ENCODE results near the gene SND1. TPM values are rescaled to one million over a fixed set of nuclear protein-coding genes. Genes with fewer than 3 reads are reported as not detected.

The SND1 gene
- total RNA-seq, 2 experiments from 2014 or later, result 158 to 166 TPM

GRCh38 chr7:127974446-127975035 is 322.5 kb downstream of the SND1 start:
- Mint-ChIP-seq H3K36me3 (peaks cover 45% of the 10 kb centered on the region), H3K4me1 (no peaks in the 10 kb centered on the region), H3K9me3 (ENCODE audit: low read depth) (peaks cover 14% of the 10 kb centered on the region), H3K27ac (no peak overlapping the region), H3K27me3 (no peaks in the 10 kb centered on the region), H3K4me3 (no peak overlapping the region)
- no peak for DNase-seq
- no peak for ATAC-seq
- CTCF ChIA-PET, result no interaction called here

- no peak overlapping the region for H3K27ac Mint-ChIP-seq
- no peak for ATAC-seq
- H3K9me3 Mint-ChIP-seq (ENCODE audit: low read depth), result peaks cover 14% of the 10 kb centered on the region
- H3K36me3 Mint-ChIP-seq, result peaks cover 45% of the 10 kb centered on the region
- CTCF ChIA-PET, result no interaction called here
- no peaks in the 10 kb centered on the region for H3K4me1 Mint-ChIP-seq
- H3K27me3 Mint-ChIP-seq, result no peaks in the 10 kb centered on the region
- no peak for DNase-seq
- no peak overlapping the region for H3K4me3 Mint-ChIP-seq
Measured at GRCh38 chr7:127976056-127976737, 324.2 kb downstream of the SND1 start.

- CTCF ChIA-PET, result no interaction called here
- H3K36me3 Mint-ChIP-seq, result peaks cover 45% of the 10 kb centered on the region
Measured at GRCh38 chr7:127976738-127977120, 324.7 kb downstream of the SND1 start.

GRCh38 chr7:127978421-127978820 is 326.4 kb downstream of the SND1 start:
- H3K4me3 Mint-ChIP-seq, result no peak overlapping the region
- peaks cover 2% of the 10 kb centered on the region for H3K4me1 Mint-ChIP-seq
- H3K9me3 Mint-ChIP-seq (ENCODE audit: low read depth), result peaks cover 14% of the 10 kb centered on the region
- no peak for ATAC-seq
- H3K36me3 Mint-ChIP-seq, result peaks cover 43% of the 10 kb centered on the region
- DNase-seq, result no peak
- no peaks in the 10 kb centered on the region for H3K27me3 Mint-ChIP-seq
- H3K27ac Mint-ChIP-seq, result no peak overlapping the region
- CTCF ChIA-PET, result no interaction called here

More at GRCh38 chr7:127976738-127977120, 324.7 kb downstream of the SND1 start:
- Mint-ChIP-seq H3K4me3 (no peak overlapping the region), H3K9me3 (ENCODE audit: low read depth) (peaks cover 14% of the 10 kb centered on the region), H3K4me1 (peaks cover 2% of the 10 kb centered on the region), H3K27ac (no peak overlapping the region), H3K27me3 (no peaks in the 10 kb centered on the region)
- ATAC-seq (no peak), DNase-seq (no peak)

- Mint-ChIP-seq H3K27ac (no peak overlapping the region), H3K36me3 (peaks cover 43% of the 10 kb centered on the region), H3K9me3 (ENCODE audit: low read depth) (peaks cover 14% of the 10 kb centered on the region), H3K4me1 (peaks cover 5% of the 10 kb centered on the region), H3K27me3 (no peaks in the 10 kb centered on the region), H3K4me3 (no peak overlapping the region)
- ATAC-seq (no peak), DNase-seq (no peak)
- CTCF ChIA-PET, result interaction anchor here (0.6 to 1.4 kb wide), 2 partner anchors 51 to 325 kb away, joined by 3 read pairs; no protein-coding TSS in a partner anchor
Measured at GRCh38 chr7:127979113-127979727, 327.2 kb downstream of the SND1 start.

GRCh38 chr7:127979728-127980126 is 327.7 kb downstream of the SND1 start:
- no peak for DNase-seq
- CTCF ChIA-PET, result interaction anchor here (0.6 to 1.4 kb wide), 2 partner anchors 52 to 325 kb away, joined by 3 read pairs; no protein-coding TSS in a partner anchor
- Mint-ChIP-seq H3K9me3 (ENCODE audit: low read depth) (peaks cover 14% of the 10 kb centered on the region), H3K27ac (no peak overlapping the region), H3K4me1 (peaks cover 7% of the 10 kb centered on the region), H3K27me3 (no peaks in the 10 kb centered on the region), H3K36me3 (peaks cover 42% of the 10 kb centered on the region), H3K4me3 (no peak overlapping the region)
- no peak for ATAC-seq

GRCh38 chr7:127980901-127981300 is 328.9 kb downstream of the SND1 start:
- H3K27ac Mint-ChIP-seq, result no peak overlapping the region
- H3K9me3 Mint-ChIP-seq (ENCODE audit: low read depth), result peaks cover 14% of the 10 kb centered on the region
- no peak overlapping the region for H3K4me3 Mint-ChIP-seq
- ATAC-seq, result no peak
- H3K36me3 Mint-ChIP-seq, result peaks cover 34% of the 10 kb centered on the region
- H3K27me3 Mint-ChIP-seq, result no peaks in the 10 kb centered on the region
- peaks cover 7% of the 10 kb centered on the region for H3K4me1 Mint-ChIP-seq
- CTCF ChIA-PET, result interaction anchor here (1.4 kb wide), 1 partner anchor 53 kb away, joined by 3 read pairs; no protein-coding TSS in a partner anchor
- no peak for DNase-seq

GRCh38 chr7:127981965-127982364 is 330.0 kb downstream of the SND1 start:
- Mint-ChIP-seq H3K4me1 (peaks cover 7% of the 10 kb centered on the region), H3K4me3 (no peak overlapping the region), H3K9me3 (ENCODE audit: low read depth) (peaks cover 14% of the 10 kb centered on the region), H3K27ac (no peak overlapping the region), H3K27me3 (no peaks in the 10 kb centered on the region), H3K36me3 (peaks cover 24% of the 10 kb centered on the region)
- DNase-seq, result no peak
- CTCF ChIA-PET, result no interaction called here
- no peak for ATAC-seq

GRCh38 chr7:127983804-127984332 is 331.9 kb downstream of the SND1 start:
- H3K27me3 Mint-ChIP-seq, result no peaks in the 10 kb centered on the region
- no peak overlapping the region for H3K4me3 Mint-ChIP-seq
- DNase-seq, result no peak
- H3K4me1 Mint-ChIP-seq, result peaks cover 9% of the 10 kb centered on the region
- H3K36me3 Mint-ChIP-seq, result peaks cover 9% of the 10 kb centered on the region
- no peak for ATAC-seq
- H3K27ac Mint-ChIP-seq, result no peak overlapping the region
- H3K9me3 Mint-ChIP-seq (ENCODE audit: low read depth), result peaks cover 5% of the 10 kb centered on the region
- CTCF ChIA-PET, result no interaction called here

GRCh38 chr7:127986581-127987521 is 334.9 kb downstream of the SND1 start:
- DNase-seq, result no peak
- ATAC-seq, result no peak
- Mint-ChIP-seq H3K27ac (no peak overlapping the region), H3K36me3 (peaks cover 7% of the 10 kb centered on the region), H3K4me1 (peaks cover 7% of the 10 kb centered on the region), H3K4me3 (no peak overlapping the region), H3K27me3 (no peaks in the 10 kb centered on the region), H3K9me3 (ENCODE audit: low read depth) (no peaks in the 10 kb centered on the region)
- CTCF ChIA-PET, result no interaction called here

GRCh38 chr7:127988751-127989150 is 336.8 kb downstream of the SND1 start:
- peaks cover 17% of the 10 kb centered on the region for H3K36me3 Mint-ChIP-seq
- H3K27ac Mint-ChIP-seq, result no peak overlapping the region
- DNase-seq, result no peak
- no peak overlapping the region for H3K4me3 Mint-ChIP-seq
- H3K27me3 Mint-ChIP-seq, result no peaks in the 10 kb centered on the region
- CTCF ChIA-PET, result no interaction called here
- H3K9me3 Mint-ChIP-seq (ENCODE audit: low read depth), result no peaks in the 10 kb centered on the region
- H3K4me1 Mint-ChIP-seq, result peaks cover 6% of the 10 kb centered on the region
- ATAC-seq, result no peak

GRCh38 chr7:127993317-127993716 is 341.3 kb downstream of the SND1 start:
- no peak for ATAC-seq
- CTCF ChIA-PET, result no interaction called here

GRCh38 chr7:127993987-127994386 is 342.0 kb downstream of the SND1 start:
- no peaks in the 10 kb centered on the region for H3K9me3 Mint-ChIP-seq (ENCODE audit: low read depth)
- no peak overlapping the region for H3K4me3 Mint-ChIP-seq
- no peaks in the 10 kb centered on the region for H3K4me1 Mint-ChIP-seq
- DNase-seq, result no peak
- no peaks in the 10 kb centered on the region for H3K27me3 Mint-ChIP-seq
- ATAC-seq, result no peak
- CTCF ChIA-PET, result no interaction called here
- no peak overlapping the region for H3K27ac Mint-ChIP-seq
- peaks cover 18% of the 10 kb centered on the region for H3K36me3 Mint-ChIP-seq

More at GRCh38 chr7:127993317-127993716, 341.3 kb downstream of the SND1 start:
- Mint-ChIP-seq H3K4me1 (peaks cover 2% of the 10 kb centered on the region), H3K27me3 (no peaks in the 10 kb centered on the region), H3K27ac (no peak overlapping the region), H3K36me3 (peaks cover 18% of the 10 kb centered on the region), H3K9me3 (ENCODE audit: low read depth) (no peaks in the 10 kb centered on the region), H3K4me3 (no peak overlapping the region)
- no peak for DNase-seq

Data from activated CD8-positive, alpha-beta memory T cell treated with anti-CD3 and anti-CD28 coated beads, Interleukin-2, amount 10 ng/mL, durations not matched to agents 7 days and 5 days (primary cell).